Upper lobe of left lung (tissue), 4 donors: Measurements from ENCODE around the gene CHPT1.

Source experiments
- CTCF ChIP-seq, 6 experiments: fragments of 450-650 bp in 4 of 6; fragments of 200-600 bp in 2 of 6; sonication (generic) in 2 of 6; IDR thresholded peaks; one replicate each; pipeline ENCODE4 v1.5.1; 2016 to 2019; ENCODE audit warnings: antibody characterized with exemption in 6 of 6
- POLR2A ChIP-seq, 4 donors: fragments of 450-650 bp; IDR thresholded peaks; one replicate each; pipeline ENCODE4 v1.5.1; 2016 to 2017; ENCODE audit warnings: antibody characterized with exemption in 4 of 4, mild to moderate bottlenecking in 2 of 4
- POLR2AphosphoS5 ChIP-seq, 2 donors: sonication (generic); formaldehyde crosslinking; IDR thresholded peaks; one replicate each; pipeline ENCODE4 v1.5.1; 2017; ENCODE audit warnings: antibody characterized with exemption in 2 of 2

GRCh38 chr12:101686176-101686575 is 11.3 kb upstream of the CHPT1 start:
- TF ChIP-seq CTCF (IDR thresholded peaks at IDR 0.05) (no peak), POLR2A (IDR thresholded peaks at IDR 0.05) (no peak), POLR2AphosphoS5 (IDR thresholded peaks at IDR 0.05) (no peak)
